OCI-LY3 (cell line): ENCODE measurements around the gene MICA.
"Not testable (repeated sequence)": the region's sequence is repeated elsewhere in the genome, so short reads cannot be mapped to it uniquely, and the experiment has no call there.

Experiments
- EZH2phosphoT487 ChIP-seq: fragments of 200-600 bp; shearing (Covaris generic); IDR thresholded peaks from 2 replicates; pipeline ENCODE4 v1.6.1; 2018; ENCODE audit warnings: antibody characterized with exemption, mixed run types, low read depth
- TF ChIP-seq, protein P1 (sequence below): fragments of 200-600, 300-600 bp; sonication (generic); IDR thresholded peaks from 2 replicates; pipeline ENCODE4 v1.5.1; 2014; ENCODE audit warnings: antibody characterized with exemption, low read length, low read depth

- TF ChIP-seq EZH2phosphoT487, result not testable (repeated sequence)
- TF ChIP-seq, protein P1, sequence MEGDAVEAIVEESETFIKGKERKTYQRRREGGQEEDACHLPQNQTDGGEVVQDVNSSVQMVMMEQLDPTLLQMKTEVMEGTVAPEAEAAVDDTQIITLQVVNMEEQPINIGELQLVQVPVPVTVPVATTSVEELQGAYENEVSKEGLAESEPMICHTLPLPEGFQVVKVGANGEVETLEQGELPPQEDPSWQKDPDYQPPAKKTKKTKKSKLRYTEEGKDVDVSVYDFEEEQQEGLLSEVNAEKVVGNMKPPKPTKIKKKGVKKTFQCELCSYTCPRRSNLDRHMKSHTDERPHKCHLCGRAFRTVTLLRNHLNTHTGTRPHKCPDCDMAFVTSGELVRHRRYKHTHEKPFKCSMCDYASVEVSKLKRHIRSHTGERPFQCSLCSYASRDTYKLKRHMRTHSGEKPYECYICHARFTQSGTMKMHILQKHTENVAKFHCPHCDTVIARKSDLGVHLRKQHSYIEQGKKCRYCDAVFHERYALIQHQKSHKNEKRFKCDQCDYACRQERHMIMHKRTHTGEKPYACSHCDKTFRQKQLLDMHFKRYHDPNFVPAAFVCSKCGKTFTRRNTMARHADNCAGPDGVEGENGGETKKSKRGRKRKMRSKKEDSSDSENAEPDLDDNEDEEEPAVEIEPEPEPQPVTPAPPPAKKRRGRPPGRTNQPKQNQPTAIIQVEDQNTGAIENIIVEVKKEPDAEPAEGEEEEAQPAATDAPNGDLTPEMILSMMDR, result not testable (repeated sequence)
These were observed 6.3 kb upstream of the MICA start for GRCh38 chr6:31397153-31397499.
